H1 (cell line): Measurements from ENCODE around the gene CAMTA1. TPM values are rescaled to one million over a fixed set of nuclear protein-coding genes. Genes with fewer than 3 reads are reported as not detected.

Experiments used
- CHD2 ChIP-seq: IDR thresholded peaks from 2 replicates; pipeline ENCODE4 v1.6.1; 2012; ENCODE audit warnings: low read length, improper control_type of control experiment
- CREB1 ChIP-seq: IDR thresholded peaks from 2 replicates; pipeline ENCODE4 v1.6.1; 2012; ENCODE audit warnings: inconsistent platforms
- CTBP2 ChIP-seq: IDR thresholded peaks from 2 replicates; pipeline ENCODE4 v1.7.0; 2011; ENCODE audit warnings: borderline replicate concordance, mild to moderate bottlenecking, moderate library complexity, mixed read lengths, low read length; ENCODE audit not compliant: insufficient read depth, insufficient read length
- EP300 ChIP-seq, 2 experiments: IDR thresholded peaks; 1 replicate in 1 of 2; 2 replicates in 1 of 2; pipeline ENCODE4 v1.6.1; 2011 to 2012; ENCODE audit warnings: low read depth in 2 of 2, low read length in 2 of 2, mild to moderate bottlenecking in 2 of 2, borderline replicate concordance in 1 of 2, inconsistent platforms in 1 of 2, moderate library complexity in 1 of 2
- HDAC6 ChIP-seq: IDR thresholded peaks from one replicate; pipeline ENCODE4 v1.7.1; 2012; ENCODE audit warnings: low read depth, mild to moderate bottlenecking, inconsistent platforms, low read length, moderate library complexity
- polyA plus RNA-seq, 7 experiments: library from polyadenylated mRNA; depleted of rRNA in 3 of 7; stranded (reverse) in 5 of 7; unstranded in 2 of 7; fragments of >200 nt in 5 of 7; fragments of 200-250 nt in 2 of 7; gene quantifications; 1 replicate in 5 of 7; 2 replicates in 1 of 7; 4 replicates in 1 of 7; pipeline versions ENCODE4 v1.2.1 to v1.2.3, GENCODE V29; 2011 to 2013; ENCODE audit warnings: missing spikeins in 2 of 7, mixed read lengths in 2 of 7
- total RNA-seq: library from RNA; stranded (reverse); fragmentation: NEBNext Ultra II Directional; extraction: Animal tissue kit (Norgen Biotek cat#: 25700); gene quantifications from 2 replicates; pipeline ENCODE4 v1.2.1, GENCODE V29; 2021

CAMTA1 gene
- total and polyA plus RNA-seq, 2 of the 8 experiments (the other 6 are each of a cell fraction or from before 2014, with no cell fraction given) = 65.0 to 119 TPM

DNA sequence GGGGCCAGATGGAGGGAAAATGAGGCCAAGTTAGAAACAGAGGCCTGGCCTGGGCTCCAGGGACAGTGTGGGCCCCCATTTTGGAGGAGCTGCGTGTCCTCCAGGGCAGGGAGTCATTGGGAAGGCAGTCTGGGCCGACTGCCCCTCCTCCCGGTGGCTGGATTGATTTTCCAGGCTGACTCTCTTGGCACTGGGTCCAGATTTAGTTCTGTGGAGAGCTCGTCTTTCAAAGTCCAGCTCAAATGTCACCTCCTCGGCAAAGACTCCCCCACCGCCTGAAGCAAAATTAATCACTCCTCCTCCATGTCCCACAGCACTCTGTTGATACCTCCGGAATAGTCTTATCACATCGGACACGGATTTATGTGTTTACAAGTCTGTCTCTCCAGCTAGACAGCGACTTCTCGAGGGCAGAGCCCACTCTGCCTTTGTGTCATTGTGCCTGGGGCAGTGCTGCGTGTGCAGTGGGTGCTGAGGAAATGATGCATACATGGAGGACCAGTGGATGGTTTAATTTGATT is 175.1 kb downstream of the CAMTA1 start (continued):
- no peak for TF ChIP-seq HDAC6
- TF ChIP-seq EP300 (IDR thresholded peaks at IDR 0.05; ENCODE audit: borderline replicate concordance in 1 of 2, low read depth in 2 of 2, low read length in 2 of 2) = no peak
- no peak for TF ChIP-seq CTBP2
- no peak for TF ChIP-seq CHD2
- TF ChIP-seq CREB1 = no peak
- TF ChIP-seq, all 59 proteins: peak for 0
